Subcutaneous adipose tissue (tissue), 4 donors: ENCODE measurements around the gene ZNF273. TPM values are rescaled to one million over a fixed set of nuclear protein-coding genes. Genes with fewer than 3 reads are reported as not detected.

Source experiments
- CTCF ChIP-seq: fragments of 450-650 bp; IDR thresholded peaks from one replicate; pipeline ENCODE4 v1.5.1; 2016; ENCODE audit warnings: low read depth, mild to moderate bottlenecking, control low read depth, antibody characterized with exemption, moderate library complexity
- total RNA-seq, 4 donors: library from RNA; depleted of rRNA; stranded (reverse); fragments of >200 nt; gene quantifications; one replicate each; pipeline ENCODE4 v1.1.0, GENCODE V29; 2016

The ZNF273 gene
- total RNA-seq: 1 to 10 TPM; 4.4 to 8.1 (median 6.8) TPM

GRCh38 chr7:64902806-64903721 lies at the start of gene ZNF273:
TSS of gene ZNF273 (plus strand) at chr7:64903273. CDS start at chr7:64903318, 45 bp downstream.
- TF ChIP-seq CTCF: no peak

- no peak for TF ChIP-seq CTCF
These were observed 49.4 kb upstream of the ZNF273 start for GRCh38 chr7:64853679-64854078.

- TF ChIP-seq CTCF: no peak
These were observed 48.1 kb upstream of the ZNF273 start for GRCh38 chr7:64854969-64855368.

- TF ChIP-seq CTCF: no peak
These were observed 40.1 kb upstream of the ZNF273 start for GRCh38 chr7:64863021-64863420.

GRCh38 chr7:64863969-64864368 lies 39.1 kb upstream of the ZNF273 start:
- TF ChIP-seq CTCF: no peak

GRCh38 chr7:64867863-64868440 lies 35.1 kb upstream of the ZNF273 start:
- no peak for TF ChIP-seq CTCF

GRCh38 chr7:64868499-64868898 lies 34.6 kb upstream of the ZNF273 start:
- TF ChIP-seq CTCF: no peak
